GM18505 (cell line): ENCODE results near the gene HYCC2.
"Not testable (repeated sequence)": the region's sequence is repeated elsewhere in the genome, so short reads cannot be mapped to it uniquely, and the experiment has no call there.

ENCODE experiments used
- ATAC-seq: cut with Tn5 transposase; IDR thresholded peaks from one replicate; pipeline ENCODE4 v1.9.1; 2021; ENCODE audit not compliant: unreplicated experiment
- POLR2A ChIP-seq: IDR thresholded peaks from 4 replicates; pipeline ENCODE4 v1.6.1; 2011; ENCODE audit warnings: borderline replicate concordance; ENCODE audit not compliant: insufficient read depth, insufficient read length; ENCODE audit errors: extremely low read depth

Gene HYCC2

GRCh38 chr2:201108341-201108740, 36.9 kb upstream of the HYCC2 start:
- no peak for ATAC-seq
- no peak for TF ChIP-seq POLR2A

- no peak for ATAC-seq
- no peak for TF ChIP-seq POLR2A
These were observed 36.2 kb upstream of the HYCC2 start for GRCh38 chr2:201107624-201108023.

DNA sequence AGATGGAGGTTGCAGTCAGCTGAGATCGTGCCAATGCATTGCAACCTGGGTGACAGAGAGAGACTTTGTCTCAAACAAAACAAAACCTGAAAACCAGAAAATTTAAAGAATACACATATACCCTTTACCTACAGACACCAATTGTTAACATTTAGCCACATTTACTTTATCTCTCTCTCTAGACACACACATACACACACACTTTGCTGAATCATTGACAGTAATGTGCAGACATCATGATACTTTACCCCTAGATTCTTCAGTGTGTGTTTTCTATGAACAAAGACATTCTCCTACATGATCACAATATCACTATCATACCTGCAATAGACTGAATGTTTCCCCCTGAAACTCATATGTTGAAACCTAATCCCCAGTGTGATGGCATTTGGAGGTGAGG, 34.3 kb upstream of the HYCC2 start:
- TF ChIP-seq POLR2A = no peak
- ATAC-seq = no peak

DNA sequence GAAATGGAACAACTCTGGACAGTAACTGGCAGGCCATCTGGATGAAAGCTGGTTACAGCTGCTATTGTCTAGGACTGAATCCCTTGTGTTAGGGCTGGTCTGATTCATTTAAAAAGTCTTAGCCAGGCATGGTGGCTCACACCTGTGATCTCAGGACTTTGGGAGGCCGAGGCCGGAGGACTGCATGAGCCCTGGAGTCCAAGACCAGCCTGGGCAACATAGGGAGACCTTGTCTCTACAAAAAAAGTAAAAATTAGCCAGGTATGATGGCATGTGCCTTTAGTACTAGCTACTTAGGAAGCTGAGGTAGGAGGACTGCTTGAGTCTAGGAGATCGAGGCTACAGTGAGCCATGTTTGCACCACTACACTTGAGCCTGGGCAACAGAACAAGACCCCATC, 29.0 kb upstream of the HYCC2 start:
- no peak for TF ChIP-seq POLR2A
- ATAC-seq = no peak

DNA sequence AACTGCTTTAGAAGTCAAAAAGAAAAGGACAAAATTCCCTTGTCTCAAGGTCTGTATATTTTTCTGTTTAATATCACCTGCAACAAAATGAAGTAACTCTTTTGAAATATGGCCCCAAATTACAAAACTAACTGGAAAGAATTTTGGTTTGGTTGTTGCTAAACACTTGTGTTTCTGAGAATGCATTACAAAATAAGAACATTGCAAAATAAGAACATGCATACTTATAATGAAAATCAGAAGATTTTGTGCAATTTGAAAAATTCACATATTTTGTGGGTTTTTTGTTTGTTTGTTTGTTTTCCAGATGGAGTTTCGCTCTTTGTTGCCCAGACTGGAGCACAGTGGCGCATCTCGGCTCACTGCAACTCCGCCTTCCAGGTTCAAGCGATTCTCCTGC, 22.1 kb upstream of the HYCC2 start:
- no peak for ATAC-seq
- TF ChIP-seq POLR2A = no peak

GRCh38 chr2:201090574-201090973, 19.1 kb upstream of the HYCC2 start:
- no peak for TF ChIP-seq POLR2A

DNA sequence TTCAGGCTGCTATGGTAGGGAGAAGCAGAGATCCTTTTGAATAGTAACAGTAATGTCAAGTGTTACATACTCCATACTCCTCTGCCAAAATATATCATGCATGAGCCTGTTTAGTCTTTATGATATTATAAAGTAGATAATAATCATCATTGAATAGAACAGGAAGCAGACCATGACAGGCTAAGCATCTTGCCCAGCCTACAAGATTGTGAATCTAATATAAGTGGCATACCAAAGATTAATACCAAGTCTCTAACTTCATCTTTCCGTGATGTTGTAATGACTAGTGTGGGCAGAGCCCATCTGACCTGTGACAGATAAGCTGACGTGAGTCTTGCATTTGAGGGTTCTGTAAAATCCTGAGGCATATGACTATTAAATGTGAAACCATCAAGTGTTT, 13.4 kb upstream of the HYCC2 start:
- TF ChIP-seq POLR2A = no peak
- ATAC-seq = no peak

More at GRCh38 chr2:201090574-201090973, 19.1 kb upstream of the HYCC2 start:
- no peak for ATAC-seq

DNA sequence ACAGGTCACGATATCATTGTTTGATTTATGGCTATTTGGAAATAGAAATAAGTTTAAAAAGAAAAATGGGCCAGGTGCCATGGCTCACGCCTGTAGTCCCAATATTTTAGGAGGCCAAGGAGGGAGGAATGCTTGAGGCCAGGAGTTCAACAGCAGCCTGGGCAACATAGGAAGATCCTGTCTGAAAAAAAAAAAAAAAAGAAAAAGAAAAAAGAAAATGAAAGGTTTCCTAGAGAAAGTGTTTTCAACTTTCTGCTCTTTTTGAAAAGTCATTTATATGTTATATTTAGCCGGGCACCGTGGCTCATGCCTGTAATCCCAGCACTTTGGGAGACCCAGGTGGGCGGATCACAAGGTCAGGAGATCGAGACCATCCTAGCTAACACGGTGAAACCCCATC, 3.5 kb upstream of the HYCC2 start:
- ATAC-seq = no peak

DNA sequence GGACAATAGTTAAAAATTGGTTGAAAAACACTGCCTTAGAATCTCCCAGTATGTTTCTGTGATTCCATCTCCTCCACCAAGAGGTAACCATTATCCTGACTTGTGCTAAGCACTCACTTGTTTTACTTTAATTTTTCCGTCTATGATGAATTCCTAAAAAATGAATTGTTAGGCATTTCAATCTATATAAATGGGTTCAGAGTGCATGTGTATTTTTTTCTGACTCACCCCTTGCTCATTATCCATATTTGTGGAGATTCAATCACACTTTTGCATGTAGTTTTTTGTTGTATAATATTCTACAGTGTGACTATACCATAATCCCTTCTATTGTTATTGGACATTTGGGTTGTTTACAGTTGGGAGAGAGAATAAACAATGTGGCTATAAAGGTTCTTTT, 1.6 kb upstream of the HYCC2 start:
- no peak for ATAC-seq
- TF ChIP-seq POLR2A = no peak

More for the DNA sequence above, 3.5 kb upstream of the HYCC2 start:
- no peak for TF ChIP-seq POLR2A

GRCh38 chr2:201072201-201072530, 695 bp upstream of the HYCC2 start:
- no peak for TF ChIP-seq POLR2A
- ATAC-seq = no peak

- TF ChIP-seq POLR2A = no peak
- ATAC-seq = peak; percentile 23
These were observed 458 bp downstream of the HYCC2 start for GRCh38 chr2:201070948-201071478.

DNA sequence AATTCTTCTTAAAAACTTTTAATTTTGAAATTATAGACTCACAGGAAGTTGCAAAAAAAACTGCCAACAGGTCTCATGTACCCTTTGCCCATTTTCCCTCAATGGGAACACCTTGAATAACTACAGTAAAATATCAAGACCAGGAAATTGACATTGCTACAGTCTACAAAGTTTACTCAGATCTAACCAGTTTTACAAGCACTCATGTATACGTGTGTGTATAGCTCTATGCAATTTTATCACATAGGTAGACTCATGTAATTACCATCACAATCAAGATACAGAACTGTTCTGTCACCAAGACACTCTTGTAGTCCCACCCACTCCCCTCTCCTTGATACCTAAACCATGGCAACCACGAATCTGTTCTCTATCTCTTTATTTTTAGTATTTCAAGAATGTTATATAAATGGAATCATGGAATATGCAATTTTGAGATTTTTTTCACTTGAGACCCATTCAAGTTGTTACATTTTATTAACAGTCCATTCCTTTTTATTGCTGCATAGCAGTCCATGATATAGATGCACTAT, 6.6 kb downstream of the HYCC2 start:
- no peak for ATAC-seq
- TF ChIP-seq POLR2A = no peak

DNA sequence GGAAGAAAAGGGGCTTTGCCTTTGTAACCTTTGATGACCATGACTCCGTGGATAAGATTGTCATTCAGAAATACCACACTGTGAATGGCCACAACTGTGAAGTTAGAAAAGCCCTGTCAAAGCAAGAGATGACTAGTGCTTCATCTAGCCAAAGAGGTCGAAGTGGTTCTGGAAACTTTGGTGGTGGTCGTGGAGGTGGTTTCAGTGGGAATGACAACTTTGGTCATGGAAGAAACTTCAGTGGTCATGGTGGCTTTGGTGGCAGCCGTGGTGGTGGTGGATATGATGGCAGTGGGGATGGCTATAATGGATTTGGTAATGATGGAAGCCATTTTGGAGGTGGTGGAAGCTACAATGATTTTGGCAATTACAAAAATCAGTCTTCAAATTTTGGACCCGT, 8.0 kb downstream of the HYCC2 start:
- ATAC-seq = not testable (repeated sequence)

- no peak for ATAC-seq
- TF ChIP-seq POLR2A = no peak
These were observed 11.3 kb downstream of the HYCC2 start for GRCh38 chr2:201059961-201060755.
